Esophagus muscularis mucosa (tissue), 4 donors: ENCODE measurements around the gene GABARAPL1. TPM values are rescaled to one million over a fixed set of nuclear protein-coding genes. Genes with fewer than 3 reads are reported as not detected.
A peak's percentile ranks its signal among the peaks of the same experiment; 100 is the strongest.

Source experiments
- DNase-seq: peaks from one replicate; pipeline ENCODE4 v3.0.0-alpha.2; 2017; ENCODE audit errors: extremely low spot score
- H3K27ac ChIP-seq, 4 donors: fragments of 200-600 bp; sonication (generic); replicated peaks in 1 of 4; 1 replicate in 3 of 4; 2 replicates in 1 of 4; pipeline ENCODE4 v1.5.1; 2016 to 2019; ENCODE audit warnings: mild to moderate bottlenecking in 1 of 4
- H3K27me3 ChIP-seq, 4 donors: fragments of 200-600 bp; sonication (generic); one replicate each; pipeline versions ENCODE4 v1.5.1 to v1.6.0; 2016 to 2019
- H3K36me3 ChIP-seq, 4 donors: fragments of 200-600 bp; sonication (generic); one replicate each; pipeline ENCODE4 v1.5.1; 2016 to 2019
- H3K4me1 ChIP-seq, 4 donors: fragments of 200-600 bp; sonication (generic); one replicate each; pipeline ENCODE4 v1.5.1; 2016 to 2019
- H3K4me3 ChIP-seq, 4 donors: fragments of 200-600 bp; sonication (generic); 1 replicate in 2 of 4; 2 replicates in 2 of 4; pipeline ENCODE4 v1.5.1; 2016 to 2019; ENCODE audit warnings: mild to moderate bottlenecking in 4 of 4, moderate library complexity in 1 of 4
- H3K9me3 ChIP-seq, 4 donors: fragments of 200-600 bp; sonication (generic); 1 replicate in 3 of 4; 2 replicates in 1 of 4; pipeline ENCODE4 v1.5.1; 2016 to 2019
- CTCF ChIP-seq, 3 experiments: fragments of 200-600 bp in 2 of 3; fragments of 450-650 bp in 1 of 3; sonication (generic) in 2 of 3; IDR thresholded peaks; one replicate each; pipeline ENCODE4 v1.5.1; 2017 to 2019; ENCODE audit warnings: antibody characterized with exemption in 3 of 3, mild to moderate bottlenecking in 2 of 3, moderate library complexity in 1 of 3
- EP300 ChIP-seq: sonication (generic); formaldehyde crosslinking; IDR thresholded peaks from one replicate; pipeline ENCODE4 v1.6.1; 2017; ENCODE audit warnings: antibody characterized with exemption
- POLR2A ChIP-seq: fragments of 450-650 bp; IDR thresholded peaks from one replicate; pipeline ENCODE4 v1.6.1; 2017; ENCODE audit warnings: antibody characterized with exemption, moderate library complexity, mild to moderate bottlenecking, low read depth
- POLR2AphosphoS5 ChIP-seq, 2 donors: sonication (generic); formaldehyde crosslinking; IDR thresholded peaks; one replicate each; pipeline ENCODE4 v1.6.1; 2017; ENCODE audit warnings: antibody characterized with exemption in 2 of 2
- WGBS: methylation state at CpG from one replicate; pipeline ENCODE4 v1.1.5; 2018; 5-methylcytosine and 5-hydroxymethylcytosine counted together
- intact Hi-C: fragments of 100-400 bp; cut with DNase I; formaldehyde crosslinking; loops from one replicate; pipeline ENCODE4 v1.15.1; 2023
- total RNA-seq, 4 donors: library from RNA; depleted of rRNA; stranded (reverse); fragments of >200 nt; gene quantifications; one replicate each; pipeline versions ENCODE4 v1.1.0 to v1.2.1, GENCODE V29; 2016

Gene GABARAPL1
- total RNA-seq, 4 donors from 2014 or later: 142 to 352 (median 213) TPM

- Histone ChIP-seq H3K9me3 (no peaks in the 10 kb centered on the region), H3K4me3 (no peak overlapping the region), H3K4me1 (peaks cover 3 to 49% (median 45%) of the 10 kb centered on the region in 4 donors), H3K27me3 (no peaks in the 10 kb centered on the region), H3K27ac (peak overlapping the region; percentile 59 to 72 (median 69)), H3K36me3 (no peaks in the 10 kb centered on the region)
- intact Hi-C loops: loop anchor here (2.0 kb wide), 1 partner anchor 37 kb away; no protein-coding TSS in a partner anchor
- DNase-seq: no peak
- TF ChIP-seq POLR2AphosphoS5 (IDR thresholded peaks at IDR 0.05) (peak; percentile 19 to 49), EP300 (no peak)
- WGBS: 30% methylated on average over 5 of the region's 5 CpGs
Measured at GRCh38 chr12:10189653-10190052, 23.0 kb upstream of the GABARAPL1 start.

- Histone ChIP-seq H3K36me3 (no peaks in the 10 kb centered on the region), H3K4me1 (peaks cover 3 to 42% (median 37%) of the 10 kb centered on the region in 4 donors), H3K27me3 (no peaks in the 10 kb centered on the region), H3K9me3 (no peaks in the 10 kb centered on the region), H3K27ac (peak overlapping the region; percentile 59 to 72 (median 69)), H3K4me3 (no peak overlapping the region)
- 45% methylated on average over 10 of the region's 13 CpGs for WGBS
- intact Hi-C loops: loop anchor here (2.0 kb wide), 1 partner anchor 38 kb away; no protein-coding TSS in a partner anchor
- no peak for DNase-seq
- no peak for TF ChIP-seq POLR2A
- peak; percentile 64 to 82 (median 80) for TF ChIP-seq CTCF (IDR thresholded peaks at IDR 0.05)
- no peak for TF ChIP-seq EP300
- peak in 1 of 2 donors; percentile 39 for TF ChIP-seq POLR2AphosphoS5 (IDR thresholded peaks at IDR 0.05)
Measured at GRCh38 chr12:10190558-10191388, 21.9 kb upstream of the GABARAPL1 start.

- intact Hi-C loops: loop anchor here (2.0 kb wide), 1 partner anchor 39 kb away; no protein-coding TSS in a partner anchor
- 22% methylated on average over 2 of the region's 2 CpGs for WGBS
- TF ChIP-seq CTCF (IDR thresholded peaks at IDR 0.05) (no peak), POLR2AphosphoS5 (IDR thresholded peaks at IDR 0.05) (peak in 1 of 2 donors; percentile 53)
Measured at GRCh38 chr12:10191865-10192264, 20.8 kb upstream of the GABARAPL1 start.

GRCh38 chr12:10194160-10194670 is 18.5 kb upstream of the GABARAPL1 start:
- H3K9me3 ChIP-seq: no peaks in the 10 kb centered on the region
- H3K27ac ChIP-seq: no peak overlapping the region
- no peaks in the 10 kb centered on the region for H3K36me3 ChIP-seq
- DNase-seq: no peak
- peaks cover 3 to 33% (median 31%) of the 10 kb centered on the region in 4 donors for H3K4me1 ChIP-seq
- 94% methylated on average over 3 of the region's 3 CpGs for WGBS
- TF ChIP-seq POLR2AphosphoS5 (IDR thresholded peaks at IDR 0.05) (no peak), CTCF (IDR thresholded peaks at IDR 0.05) (no peak), EP300 (no peak), POLR2A (no peak)
- intact Hi-C loops: no loop called here
- H3K27me3 ChIP-seq: no peaks in the 10 kb centered on the region
- H3K4me3 ChIP-seq: no peak overlapping the region

More at GRCh38 chr12:10191865-10192264, 20.8 kb upstream of the GABARAPL1 start:
- Histone ChIP-seq H3K27me3 (no peaks in the 10 kb centered on the region), H3K4me3 (no peak overlapping the region), H3K27ac (peak overlapping the region; percentile 20 to 67 (median 58)), H3K4me1 (peaks cover 3 to 35% (median 33%) of the 10 kb centered on the region in 4 donors), H3K9me3 (no peaks in the 10 kb centered on the region), H3K36me3 (no peaks in the 10 kb centered on the region)
- DNase-seq: no peak

GRCh38 chr12:10196210-10196609 is 16.5 kb upstream of the GABARAPL1 start:
- TF ChIP-seq CTCF (IDR thresholded peaks at IDR 0.05) (no peak), EP300 (no peak), POLR2A (no peak), POLR2AphosphoS5 (IDR thresholded peaks at IDR 0.05) (no peak)
- intact Hi-C loops: no loop called here
- WGBS: 85% methylated on average over 10 of the region's 10 CpGs

More at GRCh38 chr12:10196210-10196609, 16.5 kb upstream of the GABARAPL1 start:
- no peak for DNase-seq
- H3K4me1 ChIP-seq: peaks cover under 1 to 14% (median 11%) of the 10 kb centered on the region in 4 donors
- H3K36me3 ChIP-seq: no peaks in the 10 kb centered on the region
- H3K9me3 ChIP-seq: no peaks in the 10 kb centered on the region
- H3K27me3 ChIP-seq: no peaks in the 10 kb centered on the region
- no peak overlapping the region for H3K27ac ChIP-seq
- H3K4me3 ChIP-seq: no peak overlapping the region
